Measurements from ENCODE around the gene CEP104. TPM values are rescaled to one million over a fixed set of nuclear protein-coding genes. Genes with fewer than 3 reads are reported as not detected.

The CEP104 gene
- total RNA-seq, 6 experiments from 2014 or later = 16.7 to 36.4 (median 26.6) TPM

DNA sequence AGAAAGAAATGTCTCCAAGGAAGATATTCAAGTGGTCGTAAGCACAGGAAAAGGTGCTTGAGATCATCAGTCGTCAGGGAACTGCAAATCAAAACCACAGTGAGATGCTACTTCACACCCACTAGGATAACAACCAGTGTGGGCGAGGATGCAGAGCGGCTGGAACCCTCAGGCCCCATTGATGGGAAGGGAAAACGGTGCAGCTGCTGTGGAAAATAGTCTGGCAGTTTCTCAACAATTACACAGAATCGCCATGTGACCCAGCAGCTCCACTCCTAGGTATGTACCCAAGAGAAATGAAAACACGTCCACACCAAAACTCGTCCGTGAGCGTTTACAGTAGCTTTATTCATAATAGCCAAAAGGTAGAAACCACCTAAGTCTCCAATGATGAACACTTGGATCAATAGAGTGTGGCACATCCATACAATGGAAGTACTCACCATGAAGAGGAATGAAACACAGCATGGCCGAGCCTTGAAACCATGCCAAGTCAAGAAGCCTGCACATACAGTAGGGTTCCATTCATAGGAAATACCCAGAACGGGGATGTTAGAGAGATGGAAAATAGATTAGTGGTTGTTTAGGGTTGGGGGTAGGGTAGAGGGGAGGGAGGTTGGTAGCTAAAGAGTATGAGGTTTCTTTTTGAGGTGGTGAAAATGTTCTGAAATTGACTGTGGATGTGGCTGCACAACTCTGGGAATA lies 6.4 kb upstream of the CEP104 start:
- H3K27me3 ChIP-seq = no peaks in the 10 kb centered on the region
- H3K9me3 ChIP-seq = no peaks in the 10 kb centered on the region
- no peaks in the 10 kb centered on the region for H3K36me3 ChIP-seq
- H3K4me1 ChIP-seq = peaks cover 0 to 5% (median under 1%) of the 10 kb centered on the region in 4 donors
- DNase-seq = no peak
- TF ChIP-seq POLR2A (IDR thresholded peaks at IDR 0.05) = no peak
- TF ChIP-seq, protein P1, sequence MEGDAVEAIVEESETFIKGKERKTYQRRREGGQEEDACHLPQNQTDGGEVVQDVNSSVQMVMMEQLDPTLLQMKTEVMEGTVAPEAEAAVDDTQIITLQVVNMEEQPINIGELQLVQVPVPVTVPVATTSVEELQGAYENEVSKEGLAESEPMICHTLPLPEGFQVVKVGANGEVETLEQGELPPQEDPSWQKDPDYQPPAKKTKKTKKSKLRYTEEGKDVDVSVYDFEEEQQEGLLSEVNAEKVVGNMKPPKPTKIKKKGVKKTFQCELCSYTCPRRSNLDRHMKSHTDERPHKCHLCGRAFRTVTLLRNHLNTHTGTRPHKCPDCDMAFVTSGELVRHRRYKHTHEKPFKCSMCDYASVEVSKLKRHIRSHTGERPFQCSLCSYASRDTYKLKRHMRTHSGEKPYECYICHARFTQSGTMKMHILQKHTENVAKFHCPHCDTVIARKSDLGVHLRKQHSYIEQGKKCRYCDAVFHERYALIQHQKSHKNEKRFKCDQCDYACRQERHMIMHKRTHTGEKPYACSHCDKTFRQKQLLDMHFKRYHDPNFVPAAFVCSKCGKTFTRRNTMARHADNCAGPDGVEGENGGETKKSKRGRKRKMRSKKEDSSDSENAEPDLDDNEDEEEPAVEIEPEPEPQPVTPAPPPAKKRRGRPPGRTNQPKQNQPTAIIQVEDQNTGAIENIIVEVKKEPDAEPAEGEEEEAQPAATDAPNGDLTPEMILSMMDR (IDR thresholded peaks at IDR 0.05) = no peak
- WGBS (ENCODE audit: insufficient coverage, low coverage, low lambda C conversion rate, missing lambda C conversion rate) = 79% methylated on average over 11 of the region's 12 CpGs
- intact Hi-C loops (cut with DNase I) = no loop called here
- no peak for ATAC-seq
- no peak overlapping the region for H3K27ac ChIP-seq
- H3K4me3 ChIP-seq = no peak overlapping the region

DNA sequence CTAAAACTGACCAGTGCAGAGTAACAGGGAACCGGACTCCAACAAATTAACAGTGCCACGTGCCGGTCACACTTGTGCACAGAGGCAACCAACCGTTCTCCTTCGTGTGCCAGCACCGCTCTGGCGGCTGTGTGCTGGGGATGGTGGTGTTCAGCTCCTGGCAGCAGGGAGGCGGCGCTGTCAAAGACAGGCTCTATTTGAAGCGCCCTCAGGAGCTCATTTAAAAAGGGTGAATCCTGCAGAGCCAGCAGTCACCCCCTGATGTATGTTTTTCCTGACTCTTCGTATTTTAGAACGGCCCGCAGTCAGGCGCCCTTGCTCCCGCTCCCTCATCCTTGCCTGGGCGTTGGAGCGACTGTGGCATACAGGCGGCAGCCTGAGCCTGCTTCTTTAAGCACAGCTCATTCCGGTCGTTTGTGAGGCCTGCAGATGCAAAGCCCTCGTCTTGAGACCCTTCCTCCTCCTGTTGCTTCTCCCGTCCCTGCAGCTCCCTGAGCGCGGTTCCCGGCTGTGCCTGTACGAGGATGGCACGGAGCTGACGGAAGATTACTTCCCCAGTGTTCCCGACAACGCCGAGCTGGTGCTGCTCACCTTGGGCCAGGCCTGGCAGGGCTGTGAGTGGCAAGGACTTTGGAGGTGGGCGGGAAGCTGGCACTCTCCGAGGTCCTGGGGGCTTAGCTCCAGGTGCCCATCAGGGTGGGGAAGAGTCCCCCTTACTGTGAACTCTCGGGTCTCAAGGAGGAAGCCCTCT lies 1.4 kb upstream of the CEP104 start:
- intact Hi-C loops (cut with DNase I) = loop anchor here in 1 of 2 donors (5.0 kb wide), 1 partner anchor 39 kb away; no protein-coding TSS in a partner anchor
- H3K4me3 ChIP-seq = peak overlapping the region; percentile 60 to 82 (median 75)

DNA sequence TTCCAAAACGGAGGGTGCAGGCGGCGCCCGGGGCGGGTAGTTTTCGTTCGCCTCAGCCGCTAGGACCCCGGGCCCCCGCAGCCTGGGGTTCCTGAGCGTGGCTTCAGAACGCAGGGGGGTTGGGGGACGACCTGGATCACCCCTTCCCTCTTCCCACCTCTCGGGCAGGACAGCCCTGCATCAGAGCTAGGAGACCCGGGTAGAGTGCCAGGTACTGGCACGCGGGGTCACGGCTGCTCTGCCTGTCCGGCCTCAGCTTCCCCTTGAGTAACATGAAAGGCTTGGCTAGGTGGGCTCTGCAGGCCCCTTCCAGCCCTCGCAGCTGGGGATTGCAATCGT lies 749 bp upstream of the CEP104 start:
- Histone ChIP-seq H3K36me3 (no peaks in the 10 kb centered on the region), H3K27ac (peak overlapping the region; percentile 54 to 61 (median 56)), H3K4me1 (peaks cover 0 to 19% (median 9%) of the 10 kb centered on the region in 4 donors), H3K27me3 (no peaks in the 10 kb centered on the region), H3K4me3 (peak overlapping the region; percentile 60 to 82 (median 75)), H3K9me3 (no peaks in the 10 kb centered on the region)
- TF ChIP-seq POLR2A (IDR thresholded peaks at IDR 0.05) = no peak
- TF ChIP-seq, protein P1 (IDR thresholded peaks at IDR 0.05) = no peak
- no peak for DNase-seq
- 6% methylated on average over 3 of the region's 21 CpGs for WGBS (ENCODE audit: insufficient coverage, low coverage, low lambda C conversion rate, missing lambda C conversion rate)
- peak in 1 of 4 donors; percentile 11 for ATAC-seq
- intact Hi-C loops (cut with DNase I) = loop anchor here in 1 of 2 donors (5.0 kb wide), 1 partner anchor 40 kb away; no protein-coding TSS in a partner anchor

More for the DNA sequence above, 1.4 kb upstream of the CEP104 start:
- H3K36me3 ChIP-seq = no peaks in the 10 kb centered on the region
- no peaks in the 10 kb centered on the region for H3K27me3 ChIP-seq
- peaks cover 0 to 19% (median 9%) of the 10 kb centered on the region in 4 donors for H3K4me1 ChIP-seq
- TF ChIP-seq POLR2A (IDR thresholded peaks at IDR 0.05) = no peak
- TF ChIP-seq, protein P1 (IDR thresholded peaks at IDR 0.05) = peak in 1 of 4 donors; percentile 20
- ATAC-seq (peak in 3 of 4 donors; percentile 2 to 25 (median 12)), DNase-seq (peak in 1 of 3 donors; percentile 55)
- no peak overlapping the region for H3K27ac ChIP-seq
- WGBS (ENCODE audit: insufficient coverage, low coverage, low lambda C conversion rate, missing lambda C conversion rate) = 68% methylated on average over 13 of the region's 34 CpGs
- H3K9me3 ChIP-seq = no peaks in the 10 kb centered on the region

DNA sequence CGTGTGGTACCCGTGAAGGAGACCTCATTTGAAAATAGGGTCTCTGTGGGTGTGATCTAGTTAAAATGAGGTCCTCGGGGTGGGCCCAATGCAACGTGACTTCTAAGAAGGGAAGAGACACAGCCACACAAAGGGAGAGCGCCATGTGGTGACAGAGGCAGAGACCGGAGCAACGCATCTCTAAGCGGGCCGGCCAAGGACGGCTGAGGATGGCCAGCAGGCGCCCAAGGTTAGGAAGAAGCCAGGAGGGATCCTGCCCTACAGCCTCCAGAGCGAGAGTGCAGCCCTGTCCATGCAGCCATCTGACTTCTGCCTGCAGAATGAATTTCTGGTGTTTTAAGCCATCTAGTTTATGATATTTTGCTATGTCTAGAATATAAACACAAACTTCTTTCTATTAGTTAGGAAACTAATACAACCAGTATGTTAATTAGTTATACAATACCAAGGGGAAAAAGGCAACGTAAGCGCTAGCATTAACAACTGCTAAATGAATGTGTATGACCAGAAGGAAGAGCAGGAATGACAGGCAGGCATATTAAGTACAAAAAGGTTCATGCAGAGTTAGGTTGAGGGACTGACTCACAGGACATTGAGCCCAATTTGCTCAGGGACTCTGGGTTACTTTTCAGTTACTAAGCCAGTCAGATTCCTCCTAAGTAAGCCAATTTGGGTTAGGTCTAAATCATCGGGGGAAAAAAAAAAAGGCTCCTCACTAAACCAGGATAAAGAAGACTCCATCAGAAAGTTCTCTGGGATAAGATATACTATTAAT lies 4.1 kb downstream of the CEP104 start:
- no peaks in the 10 kb centered on the region for H3K9me3 ChIP-seq
- DNase-seq (no peak), ATAC-seq (peak in 1 of 4 donors; percentile 45)
- H3K4me3 ChIP-seq = no peak overlapping the region
- no peak overlapping the region for H3K27ac ChIP-seq
- peaks cover 0 to 20% (median 13%) of the 10 kb centered on the region in 4 donors for H3K36me3 ChIP-seq
- H3K27me3 ChIP-seq = no peaks in the 10 kb centered on the region
- intact Hi-C loops (cut with DNase I) = no loop called here
- TF ChIP-seq, protein P1 (IDR thresholded peaks at IDR 0.05) = no peak
- no peak for TF ChIP-seq POLR2A (IDR thresholded peaks at IDR 0.05)
- H3K4me1 ChIP-seq = peaks cover 0 to 13% (median 6%) of the 10 kb centered on the region in 4 donors
- WGBS (ENCODE audit: insufficient coverage, low coverage, low lambda C conversion rate, missing lambda C conversion rate) = 75% methylated on average over 6 of the region's 15 CpGs
